ENCODE data around the gene CPLANE1. TPM values are rescaled to one million over a fixed set of nuclear protein-coding genes. Genes with fewer than 3 reads are reported as not detected.

CPLANE1 gene
- total RNA-seq, 4 donors from 2014 or later: 6.3 to 28.2 (median 12.0) TPM

- TF ChIP-seq POLR2AphosphoS5 (IDR thresholded peaks at IDR 0.05): no peak
- TF ChIP-seq CTCF (IDR thresholded peaks at IDR 0.05): no peak
- Histone ChIP-seq H3K9me3 (no peaks in the 10 kb centered on the region), H3K27me3 (no peaks in the 10 kb centered on the region), H3K36me3 (peaks cover 89% of the 10 kb centered on the region), H3K4me1 (no peaks in the 10 kb centered on the region), H3K27ac (no peak overlapping the region), H3K4me3 (no peak overlapping the region)
- 98% methylated on average over 2 of the region's 2 CpGs for WGBS
- DNase-seq (ENCODE audit: low spot score in 2 of 2): no peak
Observed at GRCh38 chr5:37172957-37173356, 76.2 kb downstream of the CPLANE1 start.

- H3K36me3 ChIP-seq: peaks cover 81% of the 10 kb centered on the region
- no peaks in the 10 kb centered on the region for H3K4me1 ChIP-seq
- no peaks in the 10 kb centered on the region for H3K9me3 ChIP-seq
- H3K4me3 ChIP-seq: no peak overlapping the region
- 97% methylated on average over 6 of the region's 6 CpGs for WGBS
- no peak for TF ChIP-seq POLR2A (IDR thresholded peaks at IDR 0.05)
- TF ChIP-seq POLR2AphosphoS5 (IDR thresholded peaks at IDR 0.05): no peak
- TF ChIP-seq EP300 (IDR thresholded peaks at IDR 0.05): no peak
- TF ChIP-seq CTCF (IDR thresholded peaks at IDR 0.05): no peak
- no peak overlapping the region for H3K27ac ChIP-seq
- DNase-seq (ENCODE audit: low spot score in 2 of 2): no peak
- H3K27me3 ChIP-seq: no peaks in the 10 kb centered on the region
Observed at GRCh38 chr5:37170856-37171255, 78.3 kb downstream of the CPLANE1 start.

GRCh38 chr5:37166197-37166596 lies 83.0 kb downstream of the CPLANE1 start:
- Histone ChIP-seq H3K4me3 (no peak overlapping the region), H3K27me3 (no peaks in the 10 kb centered on the region), H3K4me1 (no peaks in the 10 kb centered on the region), H3K36me3 (peaks cover 38% of the 10 kb centered on the region), H3K27ac (no peak overlapping the region), H3K9me3 (no peaks in the 10 kb centered on the region)
- WGBS: 94% methylated on average over 3 of the region's 3 CpGs
- no peak for TF ChIP-seq CTCF (IDR thresholded peaks at IDR 0.05)
- TF ChIP-seq POLR2A (IDR thresholded peaks at IDR 0.05): no peak
- no peak for TF ChIP-seq POLR2AphosphoS5 (IDR thresholded peaks at IDR 0.05)
- TF ChIP-seq EP300 (IDR thresholded peaks at IDR 0.05): no peak
- no peak for DNase-seq (ENCODE audit: low spot score in 2 of 2)

- Histone ChIP-seq H3K27me3 (no peaks in the 10 kb centered on the region), H3K27ac (no peak overlapping the region), H3K9me3 (no peaks in the 10 kb centered on the region), H3K4me1 (no peaks in the 10 kb centered on the region), H3K4me3 (no peak overlapping the region), H3K36me3 (peaks cover 34% of the 10 kb centered on the region)
- TF ChIP-seq POLR2A (IDR thresholded peaks at IDR 0.05) (no peak), POLR2AphosphoS5 (IDR thresholded peaks at IDR 0.05) (no peak), EP300 (IDR thresholded peaks at IDR 0.05) (no peak), CTCF (IDR thresholded peaks at IDR 0.05) (no peak)
- no peak for DNase-seq (ENCODE audit: low spot score in 2 of 2)
- WGBS: 87% methylated on average over 1 of the region's 1 CpG
Observed at GRCh38 chr5:37165761-37166160, 83.4 kb downstream of the CPLANE1 start.

- Histone ChIP-seq H3K27ac (no peak overlapping the region), H3K4me3 (no peak overlapping the region), H3K36me3 (peaks cover 63% of the 10 kb centered on the region), H3K9me3 (no peaks in the 10 kb centered on the region), H3K4me1 (no peaks in the 10 kb centered on the region), H3K27me3 (no peaks in the 10 kb centered on the region)
- 92% methylated on average over 3 of the region's 3 CpGs for WGBS
- no peak for TF ChIP-seq CTCF (IDR thresholded peaks at IDR 0.05)
- no peak for TF ChIP-seq EP300 (IDR thresholded peaks at IDR 0.05)
- no peak for TF ChIP-seq POLR2A (IDR thresholded peaks at IDR 0.05)
- TF ChIP-seq POLR2AphosphoS5 (IDR thresholded peaks at IDR 0.05): no peak
- DNase-seq (ENCODE audit: low spot score in 2 of 2): no peak
Observed at GRCh38 chr5:37153661-37154060, 95.5 kb downstream of the CPLANE1 start.

Data from suprapubic skin (tissue), 4 donors.